ENCODE measurements around the gene REC114.
"Not testable (repeated sequence)": the region's sequence is repeated elsewhere in the genome, so short reads cannot be mapped to it uniquely, and the experiment has no call there.

The REC114 gene

GRCh38 chr15:73538123-73538522, 95.2 kb downstream of the REC114 start:
- no peak for DNase-seq

GRCh38 chr15:73538563-73539211, 95.7 kb downstream of the REC114 start:
- no peak for DNase-seq

DNA sequence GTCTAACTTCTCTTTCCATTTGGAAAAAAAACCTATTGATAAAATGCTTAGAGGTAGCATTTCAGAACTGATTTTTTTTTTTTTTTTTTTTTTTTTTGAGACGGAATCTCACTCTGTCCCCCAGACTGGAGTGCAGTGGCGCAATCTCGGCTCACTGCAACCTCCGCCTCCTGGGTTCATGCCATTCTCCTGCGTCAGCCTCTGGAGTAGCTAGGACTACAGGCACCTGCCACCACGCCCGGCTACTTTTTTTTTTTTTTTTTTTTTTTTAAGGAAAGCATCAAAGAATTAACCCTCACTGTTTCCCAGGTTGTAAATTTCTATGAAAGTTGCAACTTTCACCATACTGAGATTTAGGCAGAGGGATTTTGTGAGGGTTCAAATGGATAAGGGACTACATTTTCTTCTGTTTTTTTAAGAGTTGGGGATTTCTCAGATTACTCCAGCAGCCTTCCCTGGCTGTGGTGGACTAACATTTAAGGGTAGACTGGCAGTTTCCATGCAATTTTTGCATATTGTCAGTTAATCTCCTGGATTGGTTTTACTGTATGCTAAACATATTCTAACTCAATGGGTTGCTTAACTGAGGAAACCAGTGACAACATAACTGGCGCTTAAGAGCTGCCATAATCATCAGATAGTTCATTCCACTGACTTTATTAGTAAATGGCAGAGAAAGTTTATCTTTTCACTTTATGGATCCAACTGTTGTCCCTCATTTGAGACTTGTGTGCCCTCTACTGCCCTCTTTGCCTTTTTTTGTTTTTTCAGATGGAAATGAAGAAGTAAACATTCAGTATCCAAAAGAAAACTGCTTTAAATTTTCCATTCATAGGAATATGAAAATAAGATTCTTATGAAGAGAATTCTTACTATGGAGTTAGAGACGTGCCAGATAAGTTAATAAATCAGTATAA, 96.5 kb downstream of the REC114 start:
- DNase-seq = no peak

GRCh38 chr15:73540161-73540560, 97.2 kb downstream of the REC114 start:
- DNase-seq = no peak

DNA sequence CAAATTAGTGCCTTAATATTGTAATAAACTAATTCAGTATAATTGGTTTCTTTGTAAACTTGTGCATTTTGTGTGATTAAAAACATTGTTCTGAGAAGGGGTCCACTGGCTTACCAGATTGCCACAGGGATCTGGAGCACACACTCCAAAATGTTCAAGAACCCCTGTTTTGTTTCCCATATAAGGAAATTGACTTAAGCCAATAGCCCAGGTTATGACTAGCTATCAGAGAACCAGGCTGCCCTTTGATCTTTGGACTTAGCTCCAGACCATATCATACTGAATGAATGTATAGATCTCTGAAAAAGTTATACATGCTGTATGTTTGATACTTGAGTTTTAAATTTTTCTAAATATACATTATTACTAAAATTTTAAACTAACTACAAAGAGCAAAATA, 98.5 kb downstream of the REC114 start:
- no peak for DNase-seq

DNA sequence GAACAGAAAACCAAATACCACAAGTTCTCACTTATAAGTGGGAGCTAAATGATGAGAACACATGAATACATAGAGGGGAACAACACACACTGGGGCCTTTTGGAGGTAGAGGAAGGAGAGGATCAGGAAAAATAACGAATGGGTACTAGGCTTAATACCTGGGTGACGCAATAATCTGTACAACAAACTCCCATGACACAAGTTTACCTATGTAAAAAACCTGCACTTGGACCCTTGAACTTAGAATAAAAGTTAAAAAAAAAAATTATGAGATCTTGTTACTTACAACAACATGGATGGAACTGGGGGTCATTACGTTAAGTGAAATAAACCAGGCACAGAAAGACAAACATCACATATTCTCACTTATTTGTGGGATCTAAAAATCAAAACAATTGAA, 106.0 kb downstream of the REC114 start:
- not testable (repeated sequence) for DNase-seq

DNA sequence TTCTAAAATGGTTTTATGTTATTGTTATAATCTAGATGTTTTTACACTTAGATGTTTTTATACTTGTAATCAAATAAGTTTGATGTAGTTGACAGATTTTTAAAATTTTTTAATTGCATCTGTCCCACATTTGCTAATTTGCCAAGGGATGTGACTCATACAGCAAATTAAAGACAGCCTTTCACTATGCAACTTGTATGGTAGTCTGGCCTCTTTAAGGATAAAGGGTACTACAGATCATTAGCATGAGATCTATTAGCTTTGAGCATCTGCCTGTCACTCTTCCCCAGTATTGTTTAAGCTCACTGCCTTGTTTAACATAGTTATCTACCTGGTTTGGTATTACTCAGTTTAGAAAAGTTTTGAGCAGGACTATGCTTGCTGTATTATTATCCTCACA, 107.2 kb downstream of the REC114 start:
- no peak for DNase-seq

- DNase-seq = no peak
These were observed 112.1 kb downstream of the REC114 start for GRCh38 chr15:73555080-73555479.

- DNase-seq = no peak
These were observed 115.6 kb downstream of the REC114 start for GRCh38 chr15:73558529-73558928.

- peak; percentile 59 to 74 for DNase-seq
These were observed 117.6 kb downstream of the REC114 start for GRCh38 chr15:73560501-73561117.

DNA sequence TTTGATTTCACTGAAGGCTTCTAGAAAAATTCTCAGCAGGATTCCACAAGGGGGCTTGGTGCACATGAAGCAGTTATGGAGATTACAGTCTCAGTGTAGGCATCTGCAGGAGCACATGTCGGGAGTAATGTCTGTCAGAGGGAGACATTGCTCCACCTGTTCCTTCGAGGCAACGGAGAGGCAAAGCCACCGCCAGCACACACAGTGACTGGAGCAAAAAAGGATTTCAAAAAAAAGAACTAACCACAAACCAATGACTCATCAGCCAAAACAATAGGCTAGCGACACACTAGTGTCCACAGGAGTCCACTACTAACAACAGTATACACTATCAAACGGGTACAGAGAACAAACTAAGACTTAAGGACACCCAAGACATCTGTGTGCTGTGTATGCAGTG, 121.3 kb downstream of the REC114 start:
- peak; percentile 33 to 44 for DNase-seq

DNA sequence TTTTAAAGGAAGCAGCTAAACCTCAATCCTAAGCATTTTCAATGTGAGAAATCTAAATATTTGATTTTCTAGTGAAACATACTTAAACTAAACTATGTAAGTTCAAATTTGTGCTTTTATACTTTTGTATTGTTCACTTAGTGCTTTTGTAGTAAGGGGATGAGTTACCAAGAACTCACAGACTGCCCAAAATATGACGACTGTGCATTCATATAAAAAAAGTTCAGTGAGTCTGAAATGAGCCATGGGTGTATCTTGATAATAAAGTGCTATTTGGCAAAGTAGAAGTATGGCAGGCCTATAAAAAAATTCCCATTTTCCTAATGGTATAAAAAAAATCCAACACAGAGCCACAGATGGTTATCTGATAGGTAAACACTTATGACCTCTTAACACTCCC, 124.1 kb downstream of the REC114 start:
- no peak for DNase-seq

DNA sequence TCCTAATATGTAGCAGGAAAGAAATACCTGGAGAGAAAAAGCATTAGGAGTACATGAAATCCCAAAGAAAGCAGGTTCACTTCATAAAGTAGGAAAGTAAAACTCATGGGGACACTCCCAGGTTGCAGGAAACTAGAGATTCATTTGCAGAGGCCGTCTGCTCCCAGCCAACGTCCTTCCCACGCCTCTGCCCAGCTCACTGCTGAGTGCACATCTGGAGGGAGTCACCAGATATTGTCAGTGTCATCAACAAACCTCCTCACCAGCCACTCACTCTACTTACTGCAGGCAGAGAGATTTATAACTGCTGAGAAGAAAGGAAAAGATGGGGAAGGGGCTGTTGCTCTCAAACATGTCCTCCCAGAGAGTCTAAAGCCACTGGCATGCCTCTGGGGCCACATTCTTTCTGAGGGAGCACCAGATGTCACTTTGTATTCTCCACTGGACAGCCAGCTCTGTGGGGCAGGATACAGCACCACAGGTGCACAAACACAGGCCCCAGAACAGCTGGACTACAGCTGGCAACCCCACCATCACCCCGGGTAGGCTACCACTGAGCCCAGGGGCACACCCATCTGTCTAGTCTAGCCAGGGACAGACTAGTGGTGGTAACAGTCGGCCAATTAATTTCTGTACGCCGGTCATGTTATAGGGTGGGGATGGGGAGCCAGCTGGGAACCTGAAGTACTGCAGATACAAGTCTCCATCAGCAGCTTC, 125.8 kb downstream of the REC114 start:
- no peak for DNase-seq

- DNase-seq = no peak
These were observed 126.4 kb downstream of the REC114 start for GRCh38 chr15:73569361-73569760.

GRCh38 chr15:73570355-73571032, 127.5 kb downstream of the REC114 start:
- DNase-seq = no peak

DNA sequence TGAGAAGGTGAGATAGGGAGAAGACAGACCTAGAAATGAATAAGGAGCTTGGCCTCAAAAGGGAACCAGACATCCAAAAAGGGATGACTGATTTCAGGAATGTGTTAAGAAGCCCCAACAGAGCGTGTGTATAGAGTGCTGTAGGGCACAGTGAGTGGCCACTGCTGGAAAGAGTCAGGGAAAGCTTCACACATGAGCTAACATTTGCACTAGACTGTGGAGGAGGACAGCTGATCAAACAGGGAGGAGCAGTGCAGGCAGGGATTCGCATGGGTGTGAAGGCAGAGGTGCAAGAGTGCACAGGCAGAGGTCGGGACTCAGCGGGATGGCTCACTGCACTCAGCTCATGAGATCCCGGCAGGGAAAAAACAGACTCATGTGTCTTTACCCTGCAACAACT, 128.4 kb downstream of the REC114 start:
- no peak for DNase-seq

DNA sequence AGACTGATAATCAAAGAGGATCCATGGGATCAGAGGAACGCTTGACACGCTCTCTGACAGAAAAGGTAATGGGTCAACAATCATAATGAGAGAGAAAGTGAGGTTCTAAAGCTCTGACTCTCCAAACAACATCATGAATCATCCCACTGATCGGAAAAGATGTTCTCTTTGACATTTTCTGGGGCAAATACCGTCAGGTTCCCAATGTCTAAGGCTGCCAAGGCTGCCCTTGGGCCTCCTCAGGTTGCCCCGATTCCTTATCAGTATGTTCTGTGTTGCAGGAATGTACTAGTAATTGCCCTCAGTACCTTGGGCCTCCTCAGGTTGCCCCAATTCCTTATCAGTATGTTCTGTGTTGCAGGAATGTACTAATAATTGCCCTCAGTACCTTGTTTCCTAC, 129.3 kb downstream of the REC114 start:
- DNase-seq = no peak

GRCh38 chr15:73573037-73573436, 130.1 kb downstream of the REC114 start:
- DNase-seq = no peak

- no peak for DNase-seq
These were observed 130.6 kb downstream of the REC114 start for GRCh38 chr15:73573572-73573971.

GRCh38 chr15:73575636-73576247, 132.8 kb downstream of the REC114 start:
- no peak for DNase-seq

GRCh38 chr15:73577593-73577992, 134.6 kb downstream of the REC114 start:
- DNase-seq = not testable (repeated sequence)

DNA sequence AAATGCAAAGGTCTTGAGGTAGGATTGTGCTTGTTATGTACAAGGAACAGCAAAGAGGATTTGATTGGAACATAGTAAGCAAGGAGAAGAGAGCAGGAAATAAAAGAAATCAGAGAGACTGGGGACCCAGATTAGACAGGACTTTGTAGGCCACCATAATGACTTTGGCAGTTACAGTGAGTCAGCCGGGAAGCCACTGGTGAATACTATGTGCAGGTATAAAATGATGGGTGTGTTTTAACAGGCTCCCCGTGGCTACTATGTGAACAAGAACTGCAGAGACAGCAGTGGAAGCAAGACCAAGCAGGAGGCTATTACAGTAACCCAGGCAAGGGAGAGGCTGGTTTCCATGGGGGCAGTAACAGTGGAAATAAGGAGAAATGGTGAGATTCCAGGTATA, 135.1 kb downstream of the REC114 start:
- no peak for DNase-seq

Data from Kasumi-1 (cell line).